GM23248 (cell line): ENCODE measurements around the gene FOXB2.

Experiments used
- EZH2 ChIP-seq: fragments of 200-600 bp; sonication (generic); IDR thresholded peaks from 2 replicates; pipeline ENCODE4 v1.6.1; 2018; ENCODE audit warnings: antibody characterized with exemption, mild to moderate bottlenecking; ENCODE audit not compliant: insufficient read depth, poor library complexity, severe bottlenecking
- EZH2phosphoT487 ChIP-seq: fragments of 200-600 bp; sonication (generic); IDR thresholded peaks from 2 replicates; pipeline ENCODE4 v1.6.1; 2018; ENCODE audit warnings: antibody characterized with exemption, moderate library complexity, mild to moderate bottlenecking, low read depth; ENCODE audit not compliant: insufficient read depth

- TF ChIP-seq EZH2 (no peak), EZH2phosphoT487 (no peak)
Measured at GRCh38 chr9:76988941-76989340, 30.5 kb upstream of the FOXB2 start.
